ENCODE results near the gene DAPK2. TPM values are rescaled to one million over a fixed set of nuclear protein-coding genes. Genes with fewer than 3 reads are reported as not detected.

DAPK2 gene
- polyA plus RNA-seq, 1 of the 3 experiments (the other 2 are of a cell fraction), result 1.4 TPM

DNA sequence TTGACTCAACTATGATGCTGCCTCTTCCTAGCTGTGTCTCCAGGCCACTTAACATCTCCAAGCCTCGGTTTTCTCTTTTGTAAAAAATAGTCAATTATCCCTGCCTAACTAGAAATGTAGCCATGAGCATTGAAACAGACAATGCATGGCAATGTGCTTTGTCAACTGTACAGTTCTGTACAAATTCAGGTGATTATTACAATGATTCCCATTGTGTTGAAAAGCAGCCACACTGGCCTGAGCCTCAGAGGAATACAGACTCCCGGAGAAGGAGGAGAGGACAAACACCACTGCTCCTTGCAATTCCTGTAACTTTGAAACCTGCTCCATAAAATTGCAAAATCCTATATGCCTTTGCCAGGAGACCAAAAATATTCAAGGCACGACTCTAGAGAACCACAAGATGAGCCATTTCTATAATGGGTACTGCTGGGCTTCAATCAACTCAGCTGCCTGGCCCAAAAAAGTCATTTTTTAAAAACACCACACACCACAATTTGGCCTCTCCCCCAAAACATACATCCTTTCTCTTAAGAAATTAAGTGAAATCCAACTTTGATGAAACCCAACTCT, 28.6 kb downstream of the DAPK2 start:
- Histone ChIP-seq H3K9ac (no peak overlapping the region), H3K27ac (ENCODE audit: low read depth in 2 of 2, low read length in 1 of 2) (no peak overlapping the region), H3K4me2 (0 out of 2 replicates have a peak overlapping the region, but pooled peaks have one; percentile 3), H3K4me3 (ENCODE audit: low read depth in 2 of 2, low read length in 1 of 2) (no peak overlapping the region), H3K79me2 (ENCODE audit: insufficient read depth) (no peaks in the 10 kb centered on the region), H3K9me2 (no peaks in the 10 kb centered on the region), H3K4me1 (ENCODE audit: control insufficient read depth in 1 of 2, insufficient read depth in 2 of 2, low read depth in 1 of 2, low read length in 1 of 2) (peaks cover 8 to 13% of the 10 kb centered on the region in 2 experiments), H3F3A (replicated peaks; ENCODE audit: insufficient read depth) (no peaks in the 10 kb centered on the region), H3K9me3 (no peaks in the 10 kb centered on the region), H3K27me3 (ENCODE audit: insufficient read depth) (no peaks in the 10 kb centered on the region), H3K36me3 (replicated peaks in 1 of 2; ENCODE audit: control insufficient read depth in 1 of 2, insufficient read depth in 2 of 2, low read length in 1 of 2) (no peaks in the 10 kb centered on the region), H2AFZ (ENCODE audit: low read depth) (no peak overlapping the region), H4K20me1 (ENCODE audit: insufficient read depth) (no peaks in the 10 kb centered on the region; the same call in 1 of the 2 replicates)
- ChIA-PET CTCF (interaction anchor here (1.1 kb wide), 1 partner anchor 50 kb away, joined by 3 read pairs; no protein-coding TSS in a partner anchor), POLR2A (no interaction called here)
- 64% methylated on average over 3 of the region's 3 CpGs for WGBS (ENCODE audit: low lambda C conversion rate)
- no peak for TF ChIP-seq GATA2 (CRISPR knock-in tag; IDR thresholded peaks at IDR 0.05)
- TF ChIP-seq, protein P1, sequence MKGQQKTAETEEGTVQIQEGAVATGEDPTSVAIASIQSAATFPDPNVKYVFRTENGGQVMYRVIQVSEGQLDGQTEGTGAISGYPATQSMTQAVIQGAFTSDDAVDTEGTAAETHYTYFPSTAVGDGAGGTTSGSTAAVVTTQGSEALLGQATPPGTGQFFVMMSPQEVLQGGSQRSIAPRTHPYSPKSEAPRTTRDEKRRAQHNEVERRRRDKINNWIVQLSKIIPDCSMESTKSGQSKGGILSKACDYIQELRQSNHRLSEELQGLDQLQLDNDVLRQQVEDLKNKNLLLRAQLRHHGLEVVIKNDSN (IDR thresholded peaks at IDR 0.05; ENCODE audit: borderline replicate concordance, low read depth), result no peak
- no peak for TF ChIP-seq EZH2phosphoT487 (IDR thresholded peaks at IDR 0.05; ENCODE audit: borderline replicate concordance, low read depth)
- TF ChIP-seq SIN3A (IDR thresholded peaks at IDR 0.05; ENCODE audit: borderline replicate concordance, low read depth, low read length), result no peak
- TF ChIP-seq TAF1 (IDR thresholded peaks at IDR 0.05; ENCODE audit: borderline replicate concordance, low read depth, low read length), result no peak
- TF ChIP-seq, protein P2, sequence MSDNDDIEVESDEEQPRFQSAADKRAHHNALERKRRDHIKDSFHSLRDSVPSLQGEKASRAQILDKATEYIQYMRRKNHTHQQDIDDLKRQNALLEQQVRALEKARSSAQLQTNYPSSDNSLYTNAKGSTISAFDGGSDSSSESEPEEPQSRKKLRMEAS (IDR thresholded peaks at IDR 0.05; ENCODE audit: low read depth), result no peak
- no peak for TF ChIP-seq FOSL2 (IDR thresholded peaks at IDR 0.05; ENCODE audit: borderline replicate concordance, low read depth)
- no peak for TF ChIP-seq GABPA (IDR thresholded peaks at IDR 0.05; ENCODE audit: low read depth)
- no peak for TF ChIP-seq ELF1 (IDR thresholded peaks at IDR 0.05)
- no peak for TF ChIP-seq NFIC (IDR thresholded peaks at IDR 0.05; ENCODE audit: borderline replicate concordance)
- no peak for DNase-seq

DNA sequence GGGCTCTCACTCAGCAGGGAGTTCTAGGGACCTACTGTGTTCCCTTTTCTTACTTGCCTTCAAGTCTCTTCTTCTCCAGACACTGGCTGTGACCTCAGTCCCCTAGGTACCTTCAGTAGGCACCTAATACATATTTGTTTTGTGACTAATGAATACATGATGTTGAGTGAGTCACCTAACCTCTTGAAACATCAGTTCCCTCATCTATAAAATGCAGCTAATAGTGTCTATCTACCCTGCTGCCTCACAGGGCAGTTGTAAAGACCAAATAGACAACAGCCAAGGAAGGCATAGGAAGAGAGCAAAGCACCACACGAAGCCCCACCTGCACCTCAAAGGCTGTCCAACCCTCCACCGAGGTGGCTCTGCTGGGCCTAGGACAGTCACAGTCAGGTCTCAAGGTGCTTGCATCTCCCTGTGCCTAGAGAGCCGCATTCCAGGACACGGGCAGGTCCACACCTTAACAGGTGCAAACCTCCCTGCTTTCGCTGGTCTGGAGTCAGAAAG, 29.1 kb downstream of the DAPK2 start:
- Histone ChIP-seq H2AFZ (ENCODE audit: low read depth) (no peak overlapping the region), H3K27ac (ENCODE audit: low read depth in 2 of 2, low read length in 1 of 2) (no peak overlapping the region), H3K27me3 (ENCODE audit: insufficient read depth) (no peaks in the 10 kb centered on the region), H3K4me2 (0 out of 2 replicates have a peak overlapping the region, but pooled peaks have one; percentile 3), H4K20me1 (ENCODE audit: insufficient read depth) (no peaks in the 10 kb centered on the region; the same call in 1 of the 2 replicates), H3K9ac (no peak overlapping the region), H3K9me3 (no peaks in the 10 kb centered on the region), H3K79me2 (ENCODE audit: insufficient read depth) (no peaks in the 10 kb centered on the region), H3K36me3 (replicated peaks in 1 of 2; ENCODE audit: control insufficient read depth in 1 of 2, insufficient read depth in 2 of 2, low read length in 1 of 2) (no peaks in the 10 kb centered on the region), H3K4me1 (ENCODE audit: control insufficient read depth in 1 of 2, insufficient read depth in 2 of 2, low read depth in 1 of 2, low read length in 1 of 2) (peaks cover 8 to 13% of the 10 kb centered on the region in 2 experiments), H3K4me3 (ENCODE audit: low read depth in 2 of 2, low read length in 1 of 2) (no peak overlapping the region), H3F3A (replicated peaks; ENCODE audit: insufficient read depth) (no peaks in the 10 kb centered on the region), H3K9me2 (no peaks in the 10 kb centered on the region)
- 52% methylated on average over 3 of the region's 5 CpGs for WGBS (ENCODE audit: low lambda C conversion rate)
- CTCF ChIA-PET, result no interaction called here
- no peak for DNase-seq
- POLR2A ChIA-PET, result no interaction called here
- TF ChIP-seq JUND (IDR thresholded peaks at IDR 0.05) (peak; percentile 53), RFX5 (IDR thresholded peaks at IDR 0.05; ENCODE audit: low read length) (no peak), RCOR1 (IDR thresholded peaks at IDR 0.05; ENCODE audit: low read length) (no peak), FOSL2 (IDR thresholded peaks at IDR 0.05; ENCODE audit: borderline replicate concordance, low read depth) (peak; percentile 80), YY1 (IDR thresholded peaks at IDR 0.05; ENCODE audit: low read depth) (no peak), RXRA (IDR thresholded peaks at IDR 0.05; ENCODE audit: borderline replicate concordance, low read depth) (no peak), CHD2 (IDR thresholded peaks at IDR 0.05; ENCODE audit: low read length, partially characterized antibody) (no peak), TCF12 (IDR thresholded peaks at IDR 0.05) (peak; percentile 40; the same call in 1 of the 2 replicates)
- TF ChIP-seq, protein P3, sequence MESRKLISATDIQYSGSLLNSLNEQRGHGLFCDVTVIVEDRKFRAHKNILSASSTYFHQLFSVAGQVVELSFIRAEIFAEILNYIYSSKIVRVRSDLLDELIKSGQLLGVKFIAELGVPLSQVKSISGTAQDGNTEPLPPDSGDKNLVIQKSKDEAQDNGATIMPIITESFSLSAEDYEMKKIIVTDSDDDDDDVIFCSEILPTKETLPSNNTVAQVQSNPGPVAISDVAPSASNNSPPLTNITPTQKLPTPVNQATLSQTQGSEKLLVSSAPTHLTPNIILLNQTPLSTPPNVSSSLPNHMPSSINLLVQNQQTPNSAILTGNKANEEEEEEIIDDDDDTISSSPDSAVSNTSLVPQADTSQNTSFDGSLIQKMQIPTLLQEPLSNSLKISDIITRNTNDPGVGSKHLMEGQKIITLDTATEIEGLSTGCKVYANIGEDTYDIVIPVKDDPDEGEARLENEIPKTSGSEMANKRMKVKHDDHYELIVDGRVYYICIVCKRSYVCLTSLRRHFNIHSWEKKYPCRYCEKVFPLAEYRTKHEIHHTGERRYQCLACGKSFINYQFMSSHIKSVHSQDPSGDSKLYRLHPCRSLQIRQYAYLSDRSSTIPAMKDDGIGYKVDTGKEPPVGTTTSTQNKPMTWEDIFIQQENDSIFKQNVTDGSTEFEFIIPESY (IDR thresholded peaks at IDR 0.05; ENCODE audit: borderline replicate concordance, low read depth), result no peak

Data from SK-N-SH (cell line).